ENCODE results near the gene HEPHL1.

HEPHL1 gene

GRCh38 chr11:93988912-93989311, 32.2 kb upstream of the HEPHL1 start:
- Histone ChIP-seq H3K36me3 (ENCODE audit: insufficient read depth, low read length) (no peaks in the 10 kb centered on the region), H3K4me1 (ENCODE audit: control insufficient read depth, insufficient read depth, low read length) (no peaks in the 10 kb centered on the region), H3K9ac (ENCODE audit: low read depth, low read length) (no peak overlapping the region), H3K9me3 (replicated peaks; ENCODE audit: low read length) (no peaks in the 10 kb centered on the region), H3K27me3 (ENCODE audit: control insufficient read depth, insufficient read depth, low read length) (peaks cover under 1% of the 10 kb centered on the region), H3K4me2 (ENCODE audit: low read length) (no peak overlapping the region), H3K4me3 (ENCODE audit: low read length) (no peak overlapping the region)

DNA sequence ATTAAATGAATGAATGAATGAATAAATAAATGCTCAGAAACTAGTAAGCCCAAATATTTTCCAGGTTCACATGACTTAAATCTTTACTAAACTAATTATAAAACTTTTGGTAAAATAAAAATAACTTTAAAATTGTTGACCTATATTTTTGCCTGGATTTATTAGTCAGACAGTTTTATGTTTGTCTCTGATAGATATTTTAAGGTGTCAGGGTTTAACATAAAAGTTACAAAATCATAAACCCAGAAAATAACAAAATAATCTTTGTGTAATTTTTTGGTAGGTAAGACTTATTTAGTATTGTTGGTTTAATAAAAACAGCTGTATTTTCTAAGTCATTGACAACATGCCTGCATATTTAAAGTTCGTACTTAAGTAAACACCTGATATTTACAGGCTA, 27.4 kb upstream of the HEPHL1 start:
- no peaks in the 10 kb centered on the region for H3K4me1 ChIP-seq (ENCODE audit: control insufficient read depth, insufficient read depth, low read length)
- no peaks in the 10 kb centered on the region for H3K27me3 ChIP-seq (ENCODE audit: control insufficient read depth, insufficient read depth, low read length)
- no peaks in the 10 kb centered on the region for H3K9me3 ChIP-seq (replicated peaks; ENCODE audit: low read length)
- H3K36me3 ChIP-seq (ENCODE audit: insufficient read depth, low read length): no peaks in the 10 kb centered on the region
- H3K4me2 ChIP-seq (ENCODE audit: low read length): no peak overlapping the region
- H3K9ac ChIP-seq (ENCODE audit: low read depth, low read length): no peak overlapping the region
- H3K4me3 ChIP-seq (ENCODE audit: low read length): no peak overlapping the region

- no peak overlapping the region for H3K9ac ChIP-seq (ENCODE audit: low read depth, low read length)
- no peak overlapping the region for H3K4me2 ChIP-seq (ENCODE audit: low read length)
- H3K36me3 ChIP-seq (ENCODE audit: insufficient read depth, low read length): no peaks in the 10 kb centered on the region
- no peaks in the 10 kb centered on the region for H3K9me3 ChIP-seq (replicated peaks; ENCODE audit: low read length)
- H3K4me3 ChIP-seq (ENCODE audit: low read length): no peak overlapping the region
- no peaks in the 10 kb centered on the region for H3K27me3 ChIP-seq (ENCODE audit: control insufficient read depth, insufficient read depth, low read length)
- no peaks in the 10 kb centered on the region for H3K4me1 ChIP-seq (ENCODE audit: control insufficient read depth, insufficient read depth, low read length)
These were observed 23.4 kb upstream of the HEPHL1 start for GRCh38 chr11:93997741-93998140.

DNA sequence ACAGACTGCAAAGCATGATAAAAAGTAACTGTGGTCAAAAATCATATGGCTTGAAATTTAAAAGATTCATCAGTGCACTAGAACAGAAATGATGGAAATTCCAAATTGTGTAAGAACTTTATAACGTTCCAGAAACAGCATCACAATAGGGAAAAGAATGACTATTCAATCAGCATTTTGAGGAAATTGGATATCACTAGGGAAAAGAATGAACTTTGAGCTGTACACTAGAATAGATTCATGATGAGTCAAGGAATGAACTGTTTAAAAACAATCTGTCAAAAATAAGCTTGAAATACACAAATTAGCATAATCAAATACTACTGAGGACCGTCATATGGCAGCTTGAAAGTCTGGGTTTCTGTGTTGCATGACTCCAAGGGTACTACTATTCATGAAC, 20.5 kb upstream of the HEPHL1 start:
- H3K4me3 ChIP-seq (ENCODE audit: low read length): no peak overlapping the region
- H3K4me2 ChIP-seq (ENCODE audit: low read length): no peak overlapping the region
- no peaks in the 10 kb centered on the region for H3K4me1 ChIP-seq (ENCODE audit: control insufficient read depth, insufficient read depth, low read length)
- H3K36me3 ChIP-seq (ENCODE audit: insufficient read depth, low read length): no peaks in the 10 kb centered on the region
- no peak overlapping the region for H3K9ac ChIP-seq (ENCODE audit: low read depth, low read length)
- no peaks in the 10 kb centered on the region for H3K9me3 ChIP-seq (replicated peaks; ENCODE audit: low read length)
- no peaks in the 10 kb centered on the region for H3K27me3 ChIP-seq (ENCODE audit: control insufficient read depth, insufficient read depth, low read length)

DNA sequence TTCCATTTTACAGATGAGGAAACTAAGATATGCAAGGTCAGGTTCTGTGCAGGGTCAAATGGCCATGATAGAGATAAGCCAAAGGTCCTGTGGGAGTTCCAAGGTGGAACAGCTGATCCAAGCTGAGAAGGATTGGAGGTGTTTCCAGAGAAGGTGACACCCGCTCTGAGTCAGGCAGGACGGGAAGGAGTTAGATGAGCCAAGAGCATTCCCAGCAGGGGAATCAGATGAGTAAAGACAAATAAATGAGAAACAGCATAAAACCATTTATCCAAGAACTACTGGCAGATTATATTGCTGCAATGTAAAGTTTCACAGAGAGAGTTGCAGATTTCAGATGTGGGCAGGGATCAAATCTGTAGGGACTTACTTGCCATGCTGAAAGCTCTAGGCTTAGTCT, 18.9 kb upstream of the HEPHL1 start:
- Histone ChIP-seq H3K9me3 (replicated peaks; ENCODE audit: low read length) (no peaks in the 10 kb centered on the region), H3K9ac (ENCODE audit: low read depth, low read length) (no peak overlapping the region), H3K36me3 (ENCODE audit: insufficient read depth, low read length) (no peaks in the 10 kb centered on the region), H3K4me3 (ENCODE audit: low read length) (no peak overlapping the region), H3K4me1 (ENCODE audit: control insufficient read depth, insufficient read depth, low read length) (no peaks in the 10 kb centered on the region), H3K4me2 (ENCODE audit: low read length) (no peak overlapping the region), H3K27me3 (ENCODE audit: control insufficient read depth, insufficient read depth, low read length) (no peaks in the 10 kb centered on the region)

DNA sequence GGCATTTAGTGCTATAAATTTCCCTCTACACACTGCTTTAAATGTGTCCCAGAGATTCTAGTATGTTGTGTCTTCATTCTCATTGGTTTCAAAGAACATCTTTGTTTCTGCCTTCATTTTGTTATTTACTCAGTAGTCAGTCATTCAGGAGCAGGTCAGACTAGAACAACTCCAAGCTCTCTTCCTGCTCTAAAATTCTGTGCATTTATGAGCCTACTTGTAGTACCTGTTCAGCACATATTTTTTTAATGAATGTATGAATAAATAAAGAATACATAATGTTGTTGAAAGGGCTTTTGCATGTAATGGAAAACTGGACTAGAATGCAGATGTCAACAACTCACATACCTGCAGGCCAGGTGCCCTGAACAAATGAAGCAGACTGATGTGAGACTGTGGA, 13.7 kb upstream of the HEPHL1 start:
- no peak overlapping the region for H3K4me3 ChIP-seq (ENCODE audit: low read length)
- H3K36me3 ChIP-seq (ENCODE audit: insufficient read depth, low read length): no peaks in the 10 kb centered on the region
- no peak overlapping the region for H3K9ac ChIP-seq (ENCODE audit: low read depth, low read length)
- no peaks in the 10 kb centered on the region for H3K4me1 ChIP-seq (ENCODE audit: control insufficient read depth, insufficient read depth, low read length)
- H3K4me2 ChIP-seq (ENCODE audit: low read length): no peak overlapping the region
- no peaks in the 10 kb centered on the region for H3K27me3 ChIP-seq (ENCODE audit: control insufficient read depth, insufficient read depth, low read length)
- H3K9me3 ChIP-seq (replicated peaks; ENCODE audit: low read length): no peaks in the 10 kb centered on the region

GRCh38 chr11:94007906-94008305, 13.2 kb upstream of the HEPHL1 start:
- H3K36me3 ChIP-seq (ENCODE audit: insufficient read depth, low read length): no peaks in the 10 kb centered on the region
- H3K27me3 ChIP-seq (ENCODE audit: control insufficient read depth, insufficient read depth, low read length): no peaks in the 10 kb centered on the region
- H3K4me3 ChIP-seq (ENCODE audit: low read length): no peak overlapping the region
- H3K4me2 ChIP-seq (ENCODE audit: low read length): no peak overlapping the region
- no peak overlapping the region for H3K9ac ChIP-seq (ENCODE audit: low read depth, low read length)
- no peaks in the 10 kb centered on the region for H3K9me3 ChIP-seq (replicated peaks; ENCODE audit: low read length)
- no peaks in the 10 kb centered on the region for H3K4me1 ChIP-seq (ENCODE audit: control insufficient read depth, insufficient read depth, low read length)

GRCh38 chr11:94010136-94010535, 11.0 kb upstream of the HEPHL1 start:
- no peak overlapping the region for H3K9ac ChIP-seq (ENCODE audit: low read depth, low read length)
- no peak overlapping the region for H3K4me3 ChIP-seq (ENCODE audit: low read length)
- H3K36me3 ChIP-seq (ENCODE audit: insufficient read depth, low read length): no peaks in the 10 kb centered on the region
- H3K27me3 ChIP-seq (ENCODE audit: control insufficient read depth, insufficient read depth, low read length): no peaks in the 10 kb centered on the region
- no peak overlapping the region for H3K4me2 ChIP-seq (ENCODE audit: low read length)
- no peaks in the 10 kb centered on the region for H3K4me1 ChIP-seq (ENCODE audit: control insufficient read depth, insufficient read depth, low read length)
- no peaks in the 10 kb centered on the region for H3K9me3 ChIP-seq (replicated peaks; ENCODE audit: low read length)

- Histone ChIP-seq H3K9ac (ENCODE audit: low read depth, low read length) (no peak overlapping the region), H3K36me3 (ENCODE audit: insufficient read depth, low read length) (no peaks in the 10 kb centered on the region), H3K4me2 (ENCODE audit: low read length) (no peak overlapping the region), H3K27me3 (ENCODE audit: control insufficient read depth, insufficient read depth, low read length) (no peaks in the 10 kb centered on the region), H3K4me3 (ENCODE audit: low read length) (no peak overlapping the region), H3K4me1 (ENCODE audit: control insufficient read depth, insufficient read depth, low read length) (no peaks in the 10 kb centered on the region), H3K9me3 (replicated peaks; ENCODE audit: low read length) (no peaks in the 10 kb centered on the region)
These were observed 9.7 kb upstream of the HEPHL1 start for GRCh38 chr11:94011478-94011877.

DNA sequence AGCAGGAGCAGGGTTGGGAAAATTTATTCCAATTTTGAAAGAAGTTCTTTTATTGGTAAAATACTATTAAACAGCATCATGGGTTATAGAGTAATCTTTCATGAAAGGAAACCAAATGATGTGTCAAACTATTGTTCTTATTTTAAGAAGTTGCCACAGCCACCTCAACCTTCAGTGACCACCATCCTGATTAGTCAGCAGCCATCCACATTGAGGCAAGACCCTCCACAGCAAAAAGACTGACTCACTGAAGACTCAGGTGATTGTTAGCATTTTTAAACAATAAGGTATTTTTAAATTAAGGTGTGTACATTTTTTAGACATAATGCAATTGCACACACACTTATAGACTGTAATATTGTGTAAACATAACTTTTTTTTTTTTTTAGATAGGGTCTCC, 3.7 kb upstream of the HEPHL1 start:
- no peaks in the 10 kb centered on the region for H3K9me3 ChIP-seq (replicated peaks; ENCODE audit: low read length)
- no peaks in the 10 kb centered on the region for H3K36me3 ChIP-seq (ENCODE audit: insufficient read depth, low read length)
- H3K9ac ChIP-seq (ENCODE audit: low read depth, low read length): no peak overlapping the region
- H3K4me1 ChIP-seq (ENCODE audit: control insufficient read depth, insufficient read depth, low read length): no peaks in the 10 kb centered on the region
- no peak overlapping the region for H3K4me2 ChIP-seq (ENCODE audit: low read length)
- H3K27me3 ChIP-seq (ENCODE audit: control insufficient read depth, insufficient read depth, low read length): no peaks in the 10 kb centered on the region
- no peak overlapping the region for H3K4me3 ChIP-seq (ENCODE audit: low read length)

GRCh38 chr11:94018721-94019120, 2.4 kb upstream of the HEPHL1 start:
- Histone ChIP-seq H3K4me3 (ENCODE audit: low read length) (no peak overlapping the region), H3K36me3 (ENCODE audit: insufficient read depth, low read length) (no peaks in the 10 kb centered on the region), H3K4me2 (ENCODE audit: low read length) (no peak overlapping the region), H3K4me1 (ENCODE audit: control insufficient read depth, insufficient read depth, low read length) (no peaks in the 10 kb centered on the region), H3K9me3 (replicated peaks; ENCODE audit: low read length) (no peaks in the 10 kb centered on the region), H3K27me3 (ENCODE audit: control insufficient read depth, insufficient read depth, low read length) (no peaks in the 10 kb centered on the region), H3K9ac (ENCODE audit: low read depth, low read length) (no peak overlapping the region)

GRCh38 chr11:94023856-94024255, 2.7 kb downstream of the HEPHL1 start:
- H3K36me3 ChIP-seq (ENCODE audit: insufficient read depth, low read length): no peaks in the 10 kb centered on the region
- H3K4me3 ChIP-seq (ENCODE audit: low read length): no peak overlapping the region
- H3K4me2 ChIP-seq (ENCODE audit: low read length): no peak overlapping the region
- H3K9me3 ChIP-seq (replicated peaks; ENCODE audit: low read length): no peaks in the 10 kb centered on the region
- no peaks in the 10 kb centered on the region for H3K4me1 ChIP-seq (ENCODE audit: control insufficient read depth, insufficient read depth, low read length)
- H3K9ac ChIP-seq (ENCODE audit: low read depth, low read length): no peak overlapping the region
- H3K27me3 ChIP-seq (ENCODE audit: control insufficient read depth, insufficient read depth, low read length): no peaks in the 10 kb centered on the region

Measured in skeletal muscle satellite cell (primary cell).